Vagina (tissue), 2 donors: ENCODE data around the gene PHACTR2.

Experiments used
- CTCF ChIP-seq, 3 experiments: fragments of 450-650 bp in 2 of 3; fragments of 200-600 bp in 1 of 3; sonication (generic) in 1 of 3; IDR thresholded peaks; one replicate each; pipeline ENCODE4 v1.5.1; 2017 to 2019; ENCODE audit warnings: antibody characterized with exemption in 3 of 3, mild to moderate bottlenecking in 2 of 3, moderate library complexity in 2 of 3
- POLR2A ChIP-seq, 2 donors: fragments of 450-650 bp; IDR thresholded peaks; one replicate each; pipeline ENCODE4 v1.6.1; 2017; ENCODE audit warnings: antibody characterized with exemption in 2 of 2, mild to moderate bottlenecking in 2 of 2, moderate library complexity in 2 of 2

- TF ChIP-seq POLR2A (IDR thresholded peaks at IDR 0.05): no peak
- no peak for TF ChIP-seq CTCF (IDR thresholded peaks at IDR 0.05)
These were observed 21.1 kb downstream of the PHACTR2 start for GRCh38 chr6:143698759-143699429.
